GM12865 (cell line): ENCODE measurements around the gene ROS1.
"Not testable (repeated sequence)": the region's sequence is repeated elsewhere in the genome, so short reads cannot be mapped to it uniquely, and the experiment has no call there.

ENCODE experiments used
- DNase-seq: peaks from one replicate; pipeline ENCODE4 v3.0.0; 2010; ENCODE audit warnings: low read depth
- H3K4me3 ChIP-seq: 2 replicates; pipeline ENCODE4 v1.5.1; 2011; ENCODE audit warnings: mild to moderate bottlenecking, low read depth, low read length, control low read depth
- TF ChIP-seq, protein P1 (sequence below): IDR thresholded peaks from 2 replicates; pipeline ENCODE4 v1.5.1; 2011; ENCODE audit warnings: low read length, control low read depth, low read depth, inconsistent platforms; ENCODE audit not compliant: insufficient read depth; ENCODE audit errors: missing control alignments

ROS1 gene

GRCh38 chr6:117449549-117450439 is 24.1 kb upstream of the ROS1 start:
- H3K4me3 ChIP-seq = no peak overlapping the region
- peak; percentile 78 for DNase-seq
- TF ChIP-seq, protein P1, sequence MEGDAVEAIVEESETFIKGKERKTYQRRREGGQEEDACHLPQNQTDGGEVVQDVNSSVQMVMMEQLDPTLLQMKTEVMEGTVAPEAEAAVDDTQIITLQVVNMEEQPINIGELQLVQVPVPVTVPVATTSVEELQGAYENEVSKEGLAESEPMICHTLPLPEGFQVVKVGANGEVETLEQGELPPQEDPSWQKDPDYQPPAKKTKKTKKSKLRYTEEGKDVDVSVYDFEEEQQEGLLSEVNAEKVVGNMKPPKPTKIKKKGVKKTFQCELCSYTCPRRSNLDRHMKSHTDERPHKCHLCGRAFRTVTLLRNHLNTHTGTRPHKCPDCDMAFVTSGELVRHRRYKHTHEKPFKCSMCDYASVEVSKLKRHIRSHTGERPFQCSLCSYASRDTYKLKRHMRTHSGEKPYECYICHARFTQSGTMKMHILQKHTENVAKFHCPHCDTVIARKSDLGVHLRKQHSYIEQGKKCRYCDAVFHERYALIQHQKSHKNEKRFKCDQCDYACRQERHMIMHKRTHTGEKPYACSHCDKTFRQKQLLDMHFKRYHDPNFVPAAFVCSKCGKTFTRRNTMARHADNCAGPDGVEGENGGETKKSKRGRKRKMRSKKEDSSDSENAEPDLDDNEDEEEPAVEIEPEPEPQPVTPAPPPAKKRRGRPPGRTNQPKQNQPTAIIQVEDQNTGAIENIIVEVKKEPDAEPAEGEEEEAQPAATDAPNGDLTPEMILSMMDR = peak; percentile 61

DNA sequence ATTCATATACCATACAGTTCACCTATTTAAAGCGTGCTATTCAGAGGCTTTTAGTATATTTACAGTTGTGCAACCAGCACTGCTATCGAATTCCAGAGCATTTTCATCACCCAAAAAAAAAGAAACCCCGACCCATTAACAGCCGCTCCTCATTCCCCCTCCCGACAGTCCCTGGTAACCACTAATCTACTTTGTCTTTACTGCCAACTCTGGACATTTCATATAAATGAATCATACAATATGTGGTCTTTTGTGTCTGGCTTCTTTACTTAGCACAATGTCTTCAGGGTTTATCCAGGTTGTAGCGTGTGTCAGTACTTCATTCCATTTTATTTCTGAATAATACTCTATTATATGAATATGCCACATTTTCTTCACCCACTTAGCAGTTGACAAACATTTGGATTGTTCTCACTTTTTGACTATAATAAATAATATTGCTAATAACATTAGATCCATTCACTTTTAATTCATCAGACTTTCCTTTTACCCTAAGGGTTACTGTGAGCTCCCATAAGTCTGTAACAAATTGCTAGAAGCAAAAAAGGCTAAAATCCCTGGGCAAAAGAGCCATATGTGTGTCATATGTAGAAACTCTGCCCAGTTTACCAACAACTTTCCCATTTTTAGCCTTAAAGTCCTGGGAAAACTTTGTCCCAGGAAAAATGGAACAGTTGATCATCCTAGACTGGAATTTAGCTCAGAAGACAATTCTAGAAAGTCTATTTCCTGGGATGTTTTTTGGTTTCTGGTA is 23.2 kb upstream of the ROS1 start:
- DNase-seq = no peak
- TF ChIP-seq, protein P1 = no peak
- H3K4me3 ChIP-seq = no peak overlapping the region

DNA sequence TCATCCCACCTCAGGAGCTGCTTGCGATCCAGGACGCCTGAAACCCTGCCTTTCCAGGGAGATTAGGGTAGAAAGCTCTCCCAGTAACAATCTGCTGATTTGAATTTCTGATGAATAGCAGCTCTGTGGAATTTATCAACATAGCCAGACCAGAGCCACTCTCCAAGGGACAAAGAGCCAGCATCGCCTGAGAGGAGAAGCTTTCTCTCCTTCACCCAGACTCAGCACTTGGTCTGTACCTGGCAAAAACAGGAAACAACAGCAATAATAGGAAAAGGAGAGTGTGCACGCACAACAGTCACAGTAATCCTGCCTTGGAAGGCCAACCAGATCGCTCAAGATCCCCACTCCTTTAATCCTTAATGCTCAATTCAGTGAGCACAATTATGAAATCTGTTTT is 22.3 kb upstream of the ROS1 start:
- DNase-seq = no peak
- no peak overlapping the region for H3K4me3 ChIP-seq
- TF ChIP-seq, protein P1 = no peak

DNA sequence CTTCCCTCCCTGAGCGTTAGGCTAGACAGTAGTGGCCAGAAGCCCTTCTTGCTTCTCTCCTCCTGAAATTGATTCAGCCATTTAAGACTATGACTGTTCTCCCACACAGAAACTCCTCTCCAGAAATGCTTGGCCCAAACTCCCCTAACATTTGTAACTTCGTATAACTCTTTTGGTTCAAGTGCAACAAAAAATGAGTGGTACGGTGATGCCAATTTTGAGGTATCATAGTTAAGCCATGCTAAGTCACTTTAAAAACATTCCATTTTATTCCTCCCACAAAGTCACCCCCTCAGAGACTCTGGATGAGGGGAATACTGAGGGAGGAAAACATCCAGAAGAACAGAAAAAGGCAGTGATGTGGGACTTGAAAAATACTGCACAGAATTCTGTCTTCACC is 21.1 kb upstream of the ROS1 start:
- no peak for DNase-seq
- no peak overlapping the region for H3K4me3 ChIP-seq
- TF ChIP-seq, protein P1 = no peak

GRCh38 chr6:117444600-117444999 is 18.9 kb upstream of the ROS1 start:
- no peak overlapping the region for H3K4me3 ChIP-seq
- no peak for DNase-seq
- TF ChIP-seq, protein P1 = no peak

- H3K4me3 ChIP-seq, DNase-seq: not testable (repeated sequence)
These were observed 16.6 kb upstream of the ROS1 start for GRCh38 chr6:117442313-117442712.

DNA sequence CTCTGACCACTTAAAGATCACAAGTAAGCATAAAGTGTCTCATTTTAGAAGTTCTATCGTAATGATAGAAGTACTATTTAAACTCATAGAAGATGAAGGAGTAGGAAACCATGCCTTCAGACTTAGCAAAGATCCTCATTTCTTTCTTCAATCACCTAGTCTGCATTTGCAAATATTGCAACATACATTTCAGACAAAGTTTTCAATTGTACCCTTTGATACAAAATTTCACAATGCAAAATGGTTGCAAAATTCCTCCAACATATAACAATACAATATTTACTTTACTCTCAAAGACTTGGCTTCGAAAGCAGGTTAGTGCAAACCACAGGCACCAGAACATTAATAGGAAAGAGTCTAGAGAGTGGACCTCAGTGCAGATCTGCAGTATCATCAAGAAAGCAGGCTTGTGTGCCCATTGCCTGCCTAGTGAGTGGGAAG is 16.1 kb upstream of the ROS1 start:
- TF ChIP-seq, protein P1 = no peak
- DNase-seq = no peak
- H3K4me3 ChIP-seq = no peak overlapping the region
